ENCODE results near the gene GLA. TPM values are rescaled to one million over a fixed set of nuclear protein-coding genes. Genes with fewer than 3 reads are reported as not detected.

The GLA gene
- total and polyA plus RNA-seq, 2 of the 8 experiments (the other 6 are each of a cell fraction or from before 2014, with no cell fraction given) = 33.6 to 47.3 TPM

GRCh38 chrX:101391831-101392230 lies 15.9 kb downstream of the GLA start:
- TF ChIP-seq TBP (IDR thresholded peaks at IDR 0.05; ENCODE audit: low read depth, low read length) (no peak), E2F6 (IDR thresholded peaks at IDR 0.05) (no peak), SP4 (IDR thresholded peaks at IDR 0.05; ENCODE audit: low read length) (no peak), SAP30 (IDR thresholded peaks at IDR 0.05; ENCODE audit: insufficient read depth, insufficient replicate concordance, low read length) (no peak), BCL11A (IDR thresholded peaks at IDR 0.05; ENCODE audit: low read depth in 2 of 2, low read length in 2 of 2) (no peak), BACH1 (IDR thresholded peaks at IDR 0.05; ENCODE audit: low read length) (no peak), SIRT6 (IDR thresholded peaks at IDR 0.05; ENCODE audit: low read length) (no peak), POLR2A (IDR thresholded peaks at IDR 0.05; ENCODE audit: control extremely low read depth in 1 of 2, low read depth in 2 of 2, low read length in 2 of 2) (peak in 1 of 2 experiments; percentile 55; a peak in 1 of 3 replicates), GTF2F1 (IDR thresholded peaks at IDR 0.05; ENCODE audit: borderline replicate concordance, low read depth, low read length) (no peak)
- no peaks in the 10 kb centered on the region for H3K27me3 ChIP-seq (replicated peaks in 1 of 4; ENCODE audit: control insufficient read depth in 3 of 4, extremely low read depth in 1 of 4, insufficient read depth in 3 of 4, low read length in 3 of 4)
- no peak overlapping the region for H3K56ac ChIP-seq (replicated peaks; ENCODE audit: insufficient read length, low read depth, low read length)
- peaks cover 0 to 2% of the 10 kb centered on the region in 2 experiments for H4K20me1 ChIP-seq (replicated peaks in 1 of 2; ENCODE audit: control insufficient read depth in 1 of 2, insufficient read depth in 2 of 2, low read length in 2 of 2)
- H3K9me3 ChIP-seq (ENCODE audit: insufficient read depth in 2 of 2, low read depth in 1 of 2, low read length in 1 of 2) = no peaks in the 10 kb centered on the region
- H2BK20ac ChIP-seq (ENCODE audit: low read length) = no peak overlapping the region
- no peak overlapping the region for H2AFZ ChIP-seq (ENCODE audit: low read length)
- H3K9ac ChIP-seq (replicated peaks in 1 of 4; ENCODE audit: extremely low read depth in 1 of 4, low read depth in 3 of 4, low read length in 3 of 4) = peak overlapping the region; percentile 85 to 97 (median 92)
- peak overlapping the region; percentile 17 for H4K91ac ChIP-seq (replicated peaks; ENCODE audit: insufficient read length, low read length)
- H3K23me2 ChIP-seq (ENCODE audit: low read depth, low read length) = peaks cover 4% of the 10 kb centered on the region; the same call in 1 of the 2 replicates
- no peak overlapping the region for H3K23ac ChIP-seq (ENCODE audit: insufficient read length)
- H2BK5ac ChIP-seq (ENCODE audit: low read depth, low read length) = no peak overlapping the region
- H3K79me1 ChIP-seq (ENCODE audit: low read depth, low read length) = no peaks in the 10 kb centered on the region
- H2BK12ac ChIP-seq (ENCODE audit: low read depth, low read length) = no peak overlapping the region
- no peak overlapping the region for H3K18ac ChIP-seq (ENCODE audit: extremely low read depth, low read length)
- H3K4me1 ChIP-seq (replicated peaks in 1 of 4; ENCODE audit: control insufficient read depth in 3 of 4, insufficient read depth in 4 of 4, low read length in 3 of 4) = no peaks in the 10 kb centered on the region; a peak in 1 of 7 replicates
- peak overlapping the region; percentile 88; the same call in 1 of the 2 replicates for H3K27ac ChIP-seq (ENCODE audit: low read depth, low read length)
- peaks cover 0 to 23% of the 10 kb centered on the region in 2 experiments; a peak in 2 of 4 replicates for H3K79me2 ChIP-seq (ENCODE audit: control insufficient read depth in 1 of 2, insufficient read depth in 2 of 2, low read length in 2 of 2)
- H2BK120ac ChIP-seq (replicated peaks; ENCODE audit: low read depth, low read length) = no peak overlapping the region
- H2AK5ac ChIP-seq (ENCODE audit: low read depth, low read length) = no peak overlapping the region
- no peak overlapping the region for H3K4ac ChIP-seq (replicated peaks; ENCODE audit: insufficient read length, low read depth, low read length)
- H3K4me3 ChIP-seq (ENCODE audit: extremely low read depth in 1 of 4, insufficient read depth in 2 of 4, low read depth in 3 of 4, low read length in 4 of 4) = peak overlapping the region; percentile 58 to 91 (median 86)
- H4K5ac ChIP-seq (ENCODE audit: insufficient read length, low read depth, low read length) = no peak overlapping the region
- WGBS, 2 experiments (ENCODE audit: extremely low coverage in 1 of 2, insufficient coverage in 1 of 2, insufficient read length in 1 of 2, insufficient replicate concordance in 2 of 2, low coverage in 1 of 2, low lambda C conversion rate in 2 of 2, missing lambda C conversion rate in 1 of 2) = 46% methylated on average over 6 of the region's 6 CpGs; no CpG with 5 or more reads in 1 of the 2 experiments
- DNase-seq (ENCODE audit: low read depth in 1 of 2, low spot score in 2 of 2) = no peak
- CTCF ChIA-PET (ENCODE audit: partially characterized antibody) = interaction anchor here (1.3 to 1.6 kb wide), 2 partner anchors 15 to 70 kb away, joined by 3 to 7 read pairs; partner anchors contain the start of genes GLA and HNRNPH2
- FAIRE-seq = no peak
- peaks cover 6 to 45% (median 18%) of the 10 kb centered on the region in 4 experiments for H3K36me3 ChIP-seq (ENCODE audit: control insufficient read depth in 2 of 4, insufficient read depth in 4 of 4, low read length in 3 of 4)
- POLR2A ChIA-PET (ENCODE audit: partially characterized antibody) = interaction anchor here (0.6 to 4.0 kb wide), 10 partner anchors 11 to 325 kb away, joined by 3 to 45 read pairs (median 3); partner anchors contain the start of gene TIMM8A
- H3K14ac ChIP-seq (ENCODE audit: insufficient read length) = no peak overlapping the region
- H4K8ac ChIP-seq (ENCODE audit: extremely low read depth, insufficient read depth, low read length) = no peak overlapping the region
- H2BK15ac ChIP-seq (ENCODE audit: low read length) = no peak overlapping the region
- H3K4me2 ChIP-seq (ENCODE audit: insufficient read depth in 1 of 2, low read depth in 2 of 2, low read length in 2 of 2) = peak overlapping the region; percentile 56 to 89
